Measurements from ENCODE around the gene LCN1.

DNA sequence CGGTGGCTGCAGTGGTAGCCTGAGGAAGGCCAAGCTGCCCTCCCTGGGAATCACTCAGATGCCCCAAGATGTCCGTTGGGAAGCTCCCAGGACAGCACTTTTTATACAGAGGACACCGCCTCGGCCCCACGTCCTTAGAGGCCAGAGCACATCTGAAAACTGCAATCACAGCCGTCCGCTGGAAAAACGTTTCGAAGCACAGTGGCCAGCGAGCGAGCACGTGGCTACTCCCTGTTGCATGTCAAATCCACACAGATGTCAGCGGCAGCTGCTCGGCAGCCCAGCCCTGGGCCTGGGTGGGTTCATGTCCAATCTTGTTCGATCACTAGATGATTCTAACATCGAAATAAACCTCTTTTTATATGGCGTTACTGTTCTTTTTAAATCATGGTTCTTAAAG lies 32.7 kb upstream of the LCN1 start:
- TF ChIP-seq GATA2 (IDR thresholded peaks at IDR 0.05; ENCODE audit: low read depth, low read length) (no peak), GATA3 (IDR thresholded peaks at IDR 0.05; ENCODE audit: low read depth, low read length) (no peak)
